ENCODE measurements around the gene PCK2.

DNA sequence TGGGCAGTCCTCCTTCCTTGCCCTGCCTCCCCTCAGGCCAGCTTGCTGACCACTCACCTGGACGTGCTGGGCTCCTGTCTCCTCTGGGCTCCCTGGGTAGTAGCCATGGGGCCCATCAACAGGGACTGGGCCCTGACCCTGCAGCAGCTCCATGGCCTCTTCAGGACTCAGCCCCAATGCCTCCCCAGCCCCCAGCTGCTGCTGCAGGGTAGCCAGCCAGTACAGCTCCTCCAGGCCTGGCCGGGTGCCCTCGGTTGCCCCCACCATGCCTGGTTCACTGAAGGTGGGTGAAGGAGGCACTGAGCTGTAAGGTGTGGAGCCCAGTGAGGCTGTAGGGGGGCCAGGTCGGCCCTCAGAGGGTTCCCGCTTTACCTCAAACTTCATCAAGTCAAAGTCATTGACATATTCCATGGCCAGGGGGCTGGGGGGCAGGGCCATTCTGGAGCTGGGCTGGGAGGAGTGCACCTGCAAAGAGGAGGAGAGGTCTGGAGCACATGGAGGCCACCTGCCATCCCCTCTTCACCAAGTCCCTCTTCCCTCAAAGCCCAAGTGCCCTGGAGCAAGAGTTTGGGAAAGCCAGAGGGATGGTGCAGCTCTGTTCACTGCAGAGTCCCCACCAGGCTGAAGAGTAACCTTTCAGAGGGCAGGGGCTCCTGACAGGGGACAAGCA is 11.6 kb upstream of the PCK2 start:
- TF ChIP-seq FOXK2 (IDR thresholded peaks at IDR 0.05): no peak
- no peak for TF ChIP-seq ARNT (IDR thresholded peaks at IDR 0.05)
- TF ChIP-seq FOXM1 (IDR thresholded peaks at IDR 0.05; ENCODE audit: borderline replicate concordance): no peak
- TF ChIP-seq SP1 (IDR thresholded peaks at IDR 0.05): no peak
